ENCODE results near the gene COLGALT1.
"Not testable (repeated sequence)": the region's sequence is repeated elsewhere in the genome, so short reads cannot be mapped to it uniquely, and the experiment has no call there.

Gene COLGALT1

DNA sequence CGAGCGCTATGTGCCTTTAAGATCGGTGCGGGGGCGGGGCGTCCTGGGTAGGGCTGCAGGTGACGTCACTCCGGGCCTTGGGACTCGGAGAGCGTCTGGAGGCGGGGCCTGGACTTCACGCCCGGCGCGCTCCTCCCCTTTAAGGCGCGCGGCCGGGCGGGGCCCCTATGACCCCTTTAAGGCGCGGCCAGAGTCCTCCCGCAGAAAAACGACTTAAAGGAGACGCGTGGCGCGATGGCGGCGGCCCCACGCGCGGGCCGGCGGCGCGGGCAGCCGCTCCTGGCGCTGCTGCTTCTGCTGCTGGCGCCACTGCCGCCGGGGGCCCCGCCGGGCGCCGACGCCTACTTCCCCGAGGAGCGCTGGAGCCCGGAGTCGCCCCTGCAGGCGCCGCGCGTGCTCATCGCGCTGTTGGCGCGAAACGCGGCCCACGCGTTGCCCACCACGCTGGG is at the start of gene COLGALT1:
COLGALT1 (plus strand) TSS at position 170 of the 449 bp plus-strand sequence; CDS start at position 235, 65 bp downstream.
- DNase-seq, result peak; percentile 97

DNA sequence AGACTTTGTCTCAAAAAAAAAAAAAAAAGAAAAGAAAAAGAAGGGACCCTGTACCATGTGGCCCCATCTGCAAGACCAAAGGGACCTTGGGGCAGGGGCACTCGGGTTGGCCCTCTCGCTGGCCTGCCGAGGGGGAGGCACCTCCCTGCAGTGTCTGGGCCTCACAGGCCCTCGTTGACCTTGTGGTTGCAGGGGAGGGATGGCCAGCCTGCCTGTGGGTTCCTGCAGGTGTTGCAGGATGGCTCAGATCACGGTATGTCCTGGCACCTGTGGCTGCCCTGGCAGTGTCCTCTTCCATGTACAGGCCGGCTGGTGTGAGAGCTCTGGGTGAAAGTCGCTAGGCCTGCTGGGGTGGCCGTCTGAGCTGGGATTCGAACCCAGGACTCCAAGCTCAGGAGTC is 48.7 kb upstream of the COLGALT1 start:
- DNase-seq, result no peak

- DNase-seq, result not testable (repeated sequence)
Observed at GRCh38 chr19:17508558-17508933, 46.9 kb upstream of the COLGALT1 start.

GRCh38 chr19:17510220-17510993 is 45.0 kb upstream of the COLGALT1 start:
- DNase-seq, result no peak

DNA sequence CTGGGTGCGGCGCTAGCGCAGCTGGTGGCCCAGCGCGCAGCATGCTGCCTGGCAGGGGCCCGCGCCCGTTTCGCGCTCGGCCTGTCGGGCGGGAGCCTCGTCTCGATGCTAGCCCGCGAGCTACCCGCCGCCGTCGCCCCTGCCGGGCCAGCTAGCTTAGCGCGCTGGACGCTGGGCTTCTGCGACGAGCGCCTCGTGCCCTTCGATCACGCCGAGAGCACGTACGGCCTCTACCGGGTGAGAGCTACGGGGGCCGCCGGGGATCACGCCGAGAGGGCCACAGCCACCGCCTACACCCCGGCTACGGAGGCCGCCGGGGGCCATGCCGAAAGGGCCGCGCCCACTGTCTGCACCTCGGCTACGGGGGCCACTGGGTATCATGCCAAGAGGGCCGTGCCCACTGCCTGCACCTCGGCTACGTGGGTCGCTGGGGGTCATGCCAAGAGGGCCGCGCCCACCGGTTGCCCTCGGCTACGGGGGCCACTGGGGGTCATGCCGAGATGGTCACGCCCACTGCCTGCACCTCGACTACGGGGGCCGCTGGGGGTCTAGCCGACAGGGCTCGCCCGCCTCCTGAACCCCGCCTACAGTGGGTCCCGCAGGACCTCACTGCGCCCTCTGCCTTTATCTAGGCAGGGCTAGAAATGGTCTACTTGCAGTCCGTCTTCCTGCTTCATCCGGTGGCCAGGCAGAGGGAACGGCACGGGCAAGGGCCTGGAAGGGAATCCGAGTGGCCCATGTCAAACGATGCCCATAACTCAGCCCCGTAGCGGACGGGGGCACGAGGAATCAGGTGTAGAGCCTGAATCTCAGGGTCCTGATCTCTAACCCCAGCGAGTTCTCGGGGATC is 43.5 kb upstream of the COLGALT1 start:
- DNase-seq, result peak; percentile 93

GRCh38 chr19:17512574-17512939 is 42.9 kb upstream of the COLGALT1 start:
- no peak for DNase-seq

DNA sequence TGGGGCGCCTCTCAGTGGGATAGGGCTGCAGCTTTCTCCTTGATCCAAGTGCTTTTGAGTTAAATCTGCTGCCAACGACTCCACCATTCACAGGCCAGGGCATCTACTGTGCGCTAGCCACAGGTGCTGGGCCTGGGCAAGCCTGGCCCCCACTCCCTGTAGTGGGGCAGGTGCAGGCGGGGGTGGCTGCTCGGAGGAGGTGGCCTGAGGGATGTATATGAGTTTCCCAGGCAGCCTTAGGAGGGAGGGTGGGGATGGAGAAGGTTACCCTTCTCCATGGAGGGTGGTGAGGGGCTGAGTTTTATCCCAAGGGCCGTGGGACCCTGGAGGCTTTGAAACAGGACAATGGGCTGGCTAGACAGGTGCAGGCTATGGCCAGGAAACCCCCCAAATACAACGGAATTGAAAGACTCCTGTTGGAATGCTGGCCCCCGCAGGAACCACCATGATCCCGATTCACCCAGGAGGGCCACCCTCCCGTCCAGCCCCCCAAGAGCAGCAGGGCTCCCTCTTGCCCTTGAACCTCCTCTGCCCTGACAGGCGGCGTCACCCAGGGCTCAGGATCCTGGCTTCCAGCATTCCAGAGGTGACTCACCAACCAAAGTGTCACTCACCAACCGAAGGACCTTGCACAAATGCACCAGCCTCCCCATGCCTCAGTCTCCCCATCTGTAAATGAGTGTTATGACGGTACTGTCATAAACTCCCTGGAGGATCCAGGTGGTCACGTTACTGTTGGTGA is 39.9 kb upstream of the COLGALT1 start:
- no peak for DNase-seq

- DNase-seq, result no peak
Observed at GRCh38 chr19:17517898-17518297, 37.6 kb upstream of the COLGALT1 start.

GRCh38 chr19:17518654-17519053 is 36.8 kb upstream of the COLGALT1 start:
- not testable (repeated sequence) for DNase-seq

- no peak for DNase-seq
Observed at GRCh38 chr19:17519967-17520366, 35.5 kb upstream of the COLGALT1 start.

DNA sequence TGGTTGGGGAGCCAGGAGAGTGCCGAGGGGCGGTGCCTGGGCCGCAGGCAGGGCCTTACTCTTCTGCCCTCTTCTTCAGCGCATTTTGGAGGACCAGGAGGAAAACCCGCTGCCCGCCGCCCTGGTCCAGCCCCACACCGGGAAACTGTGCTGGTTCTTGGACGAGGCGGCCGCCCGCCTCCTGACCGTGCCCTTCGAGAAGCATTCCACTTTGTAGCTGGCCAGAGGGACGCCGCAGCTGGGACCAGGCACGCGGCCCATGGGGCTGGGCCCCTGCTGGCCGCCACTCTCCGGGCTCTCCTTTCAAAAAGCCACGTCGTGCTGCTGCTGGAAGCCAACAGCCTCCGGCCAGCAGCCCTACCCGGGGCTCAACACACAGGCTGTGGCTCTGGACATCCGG is 34.6 kb upstream of the COLGALT1 start:
- DNase-seq, result no peak

DNA sequence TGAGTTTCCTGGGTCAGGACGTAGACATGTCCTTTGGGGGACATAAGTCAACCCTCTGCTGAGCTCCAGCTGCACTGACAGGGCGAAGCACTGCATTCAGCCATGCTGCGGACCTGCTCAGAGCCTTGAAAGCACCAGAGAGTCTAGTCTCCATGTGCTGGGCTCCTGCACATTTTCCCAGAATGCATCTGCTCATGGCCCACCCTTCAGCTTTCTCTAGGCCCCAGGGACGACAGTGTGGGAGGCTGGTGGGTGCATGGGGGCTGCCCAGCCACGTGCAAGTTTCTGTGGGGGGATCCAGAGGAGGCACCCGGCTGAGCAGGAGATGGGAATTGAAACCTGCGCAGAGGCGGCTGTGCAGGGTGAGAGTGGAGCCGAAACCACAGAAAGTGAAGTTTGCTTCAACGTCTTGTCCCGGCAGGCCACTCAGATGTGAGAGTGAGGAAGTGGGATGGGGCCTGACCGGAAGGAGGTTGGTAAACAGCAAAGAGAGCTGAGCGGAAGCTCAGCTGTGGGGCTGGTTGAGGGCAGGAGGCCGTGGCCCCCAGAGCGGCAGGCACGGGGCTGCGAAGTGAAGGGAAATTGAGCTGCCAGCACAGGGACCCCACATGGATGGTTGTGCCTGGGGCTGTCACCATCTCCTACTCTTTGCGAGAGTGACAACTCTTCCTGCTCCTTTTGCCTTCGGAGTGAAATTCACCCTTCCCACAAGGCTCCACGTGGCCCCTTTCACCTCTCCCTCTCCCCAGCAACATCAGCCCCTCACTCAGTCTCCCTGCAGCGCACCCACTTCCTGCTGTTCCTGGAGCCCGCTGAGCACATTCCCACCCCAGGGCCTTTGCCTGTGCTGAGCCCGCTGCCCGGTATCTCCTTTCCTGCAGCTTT is 32.2 kb upstream of the COLGALT1 start:
- DNase-seq, result peak; percentile 78

DNA sequence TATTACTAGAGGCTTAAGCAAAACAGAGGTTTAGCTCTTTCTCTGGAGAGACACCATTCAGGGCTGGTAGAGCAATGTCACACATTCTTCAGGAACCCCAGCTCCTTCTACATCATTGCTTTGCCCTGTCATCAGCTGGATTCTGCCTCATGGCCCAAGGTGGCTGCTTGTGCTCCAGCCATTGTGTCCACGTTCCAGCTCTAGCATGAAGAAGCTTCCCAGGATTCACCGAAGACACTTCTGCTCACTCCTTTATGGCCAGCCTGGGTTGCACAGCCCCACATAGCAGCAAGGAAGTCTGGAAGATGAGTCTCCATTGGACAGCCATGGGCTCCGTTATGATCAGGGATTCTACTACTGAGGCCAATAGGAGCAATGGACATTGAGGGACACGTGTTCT is 30.8 kb upstream of the COLGALT1 start:
- DNase-seq, result no peak

DNA sequence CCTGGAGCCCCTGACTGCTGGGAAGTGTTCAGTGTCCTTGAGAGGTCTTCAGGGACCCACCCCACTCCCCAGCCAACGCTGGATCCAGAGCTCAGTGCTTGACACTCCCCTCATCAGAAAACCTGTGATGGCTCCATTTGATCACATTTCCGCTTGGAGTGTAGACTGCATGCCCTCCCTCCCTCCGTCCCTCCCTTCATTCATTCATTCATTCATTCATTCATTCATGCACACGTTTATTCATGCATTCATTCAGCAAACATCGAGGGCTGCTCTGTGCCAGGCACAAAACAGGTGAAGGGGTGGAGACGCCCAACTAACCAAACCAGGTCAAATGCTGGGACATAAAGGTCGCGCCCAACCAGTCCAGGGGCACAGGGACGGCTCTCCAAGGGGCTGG is 30.3 kb upstream of the COLGALT1 start:
- DNase-seq, result no peak

GRCh38 chr19:17526922-17527321 is 28.5 kb upstream of the COLGALT1 start:
- peak; percentile 79 for DNase-seq

DNA sequence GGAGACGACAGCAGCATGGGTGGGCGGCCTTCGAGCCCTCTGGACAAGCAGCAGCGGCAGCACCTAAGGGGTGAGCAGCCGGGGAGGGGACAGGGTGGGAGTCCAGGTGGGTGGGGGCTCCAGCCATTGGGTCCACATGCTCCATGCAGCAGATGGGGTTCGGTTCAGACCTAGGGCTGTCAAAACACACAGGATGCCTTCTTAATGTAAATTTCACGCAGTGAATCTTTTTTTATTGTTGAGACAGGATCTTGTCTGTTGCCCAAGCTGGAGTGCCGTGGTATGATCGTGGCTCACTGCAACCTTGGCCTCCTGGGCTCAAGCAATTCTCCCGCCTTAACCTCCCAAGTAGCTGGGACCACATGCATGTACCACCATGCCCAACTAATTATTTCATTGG is 28.1 kb upstream of the COLGALT1 start:
- DNase-seq, result no peak

DNA sequence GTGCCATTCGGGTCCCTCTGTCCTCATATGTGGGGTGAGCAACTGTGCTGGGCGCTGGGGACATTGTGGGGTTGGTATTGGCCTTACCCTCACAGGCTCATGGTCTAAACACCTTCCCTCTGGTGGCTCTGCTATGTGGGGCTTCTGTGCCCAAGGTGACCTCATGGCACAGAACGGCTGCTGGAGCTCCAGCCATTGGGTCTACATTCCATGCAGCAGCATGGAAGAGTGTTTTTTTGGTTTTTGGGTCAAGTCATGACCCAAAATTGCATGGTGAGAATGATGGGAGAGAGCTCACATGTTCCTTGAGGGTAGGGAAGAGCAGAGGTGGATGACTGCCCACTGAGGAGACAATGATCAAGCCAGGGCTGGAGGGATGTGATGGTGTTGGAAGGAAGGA is 26.8 kb upstream of the COLGALT1 start:
- no peak for DNase-seq

DNA sequence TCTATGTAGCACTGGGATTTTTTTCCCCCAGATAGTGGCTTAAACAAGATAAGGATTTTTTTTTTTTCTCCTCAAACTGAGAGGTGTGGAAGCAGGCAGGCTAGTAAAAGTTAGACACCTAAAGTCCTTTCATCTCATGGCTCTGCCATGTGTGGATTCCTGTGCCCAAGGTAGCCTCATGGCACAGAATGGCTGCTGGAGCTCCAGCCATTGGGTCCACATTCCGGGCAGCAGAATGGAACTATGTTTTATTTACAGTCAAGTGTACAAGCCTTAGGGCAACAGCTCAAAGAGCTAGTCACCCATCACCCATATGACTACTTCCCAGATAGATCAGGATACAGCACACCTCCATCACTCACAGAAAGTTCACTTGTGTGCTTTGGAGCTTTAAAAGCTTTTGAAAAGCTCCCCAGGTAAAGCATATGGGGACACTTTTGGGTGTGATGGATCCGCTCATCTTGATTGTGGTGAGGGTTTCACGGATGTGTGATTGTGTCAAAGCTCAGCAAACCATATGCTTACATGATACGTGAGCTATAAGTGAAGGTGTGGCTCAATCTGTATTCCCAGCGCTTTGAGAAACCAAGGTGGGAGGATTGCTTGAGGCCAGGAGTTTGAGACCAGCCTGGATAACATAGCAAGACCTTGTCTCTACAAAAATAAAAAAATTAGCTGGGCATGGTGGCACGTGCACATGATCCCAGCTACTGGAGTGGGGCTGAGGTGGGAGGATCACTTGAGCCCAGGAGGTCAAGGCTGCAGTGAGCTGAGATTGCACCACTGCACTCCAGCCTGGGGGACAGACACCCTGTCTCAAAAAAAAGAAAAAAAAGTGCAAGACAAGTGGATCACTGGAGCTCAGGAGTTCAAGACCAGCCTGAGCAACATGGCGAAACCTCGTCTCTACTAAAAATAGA is 25.9 kb upstream of the COLGALT1 start:
- no peak for DNase-seq

DNA sequence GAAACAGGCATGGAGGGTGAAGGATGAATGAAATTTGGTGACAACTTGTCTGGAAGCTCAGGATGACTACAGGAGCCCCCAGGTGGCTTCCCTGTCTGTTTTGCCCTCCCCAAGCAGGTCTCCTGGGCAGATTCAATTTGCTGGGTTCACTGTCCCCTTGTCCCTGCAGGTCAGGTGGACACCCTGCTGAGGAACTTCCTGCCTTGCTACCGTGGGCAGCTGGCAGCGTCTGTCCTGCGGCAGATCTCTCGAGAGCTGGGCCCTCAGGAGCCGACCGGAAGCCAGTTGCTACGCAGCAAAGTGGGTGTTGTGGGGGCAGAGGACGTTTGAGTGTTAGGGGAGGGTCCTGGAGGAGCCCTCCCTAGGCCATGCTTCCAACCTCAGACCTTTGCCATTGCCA is 24.9 kb upstream of the COLGALT1 start:
- DNase-seq, result no peak

DNA sequence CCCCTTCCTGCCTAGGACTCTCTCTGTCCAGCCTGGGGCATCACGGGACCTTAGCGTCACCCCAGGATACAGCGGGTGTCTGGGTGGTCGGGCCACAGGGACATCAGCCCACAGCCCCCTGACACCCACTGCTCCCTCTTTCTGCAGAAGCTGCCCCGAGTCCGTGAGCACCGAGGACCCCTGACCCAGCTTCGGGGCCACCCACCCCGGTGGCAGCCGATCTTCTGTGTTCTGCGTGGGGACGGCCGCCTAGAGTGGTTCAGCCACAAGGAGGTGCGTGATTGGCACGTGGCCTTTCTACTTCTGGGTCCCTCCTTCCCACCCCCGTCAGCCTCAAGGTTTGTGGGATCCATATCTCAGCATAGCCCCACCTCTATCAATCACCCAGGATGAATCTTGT is 23.3 kb upstream of the COLGALT1 start:
- no peak for DNase-seq

DNA sequence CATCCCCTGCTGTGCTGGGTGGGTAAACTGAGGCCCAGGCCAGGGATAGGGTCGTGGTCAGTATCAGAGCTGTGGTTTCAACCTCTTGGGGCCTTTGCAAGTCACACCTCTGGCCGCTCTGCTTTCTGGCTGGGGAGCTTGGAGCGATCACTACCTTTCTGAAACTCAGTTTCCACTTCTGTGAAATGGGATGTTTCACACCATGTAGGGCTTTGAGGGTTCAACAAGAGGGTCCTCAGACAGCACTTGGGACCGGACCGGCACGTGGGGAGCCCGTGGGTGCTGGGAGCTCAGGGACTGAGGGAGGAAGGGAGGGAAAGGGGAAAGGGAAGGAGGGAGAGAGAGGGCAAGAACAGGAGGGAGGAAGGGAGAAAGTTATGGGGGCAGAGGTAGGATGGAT is 22.9 kb upstream of the COLGALT1 start:
- DNase-seq, result no peak

Measured in CD4-positive, alpha-beta T cell treated with Interleukin-15 for 1 hour (primary cell).